ENCODE results near the gene PEX16.

- TF ChIP-seq POLR2AphosphoS5 (IDR thresholded peaks at IDR 0.05; ENCODE audit: low read depth, low read length) (no peak), FOXP2 (optimal IDR thresholded peaks at IDR 0.05; ENCODE audit: borderline replicate concordance, extremely low read depth, extremely low read length, insufficient read depth) (no peak)
Observed at GRCh38 chr11:45871638-45872037, 46.0 kb downstream of the PEX16 start.
